H9 (cell line): ENCODE results near the gene CNNM2. TPM values are rescaled to one million over a fixed set of nuclear protein-coding genes. Genes with fewer than 3 reads are reported as not detected.

Source experiments
- DNase-seq: peaks from one replicate; pipeline ENCODE4 v3.0.0-alpha.2; 2017
- H2AFZ ChIP-seq: one replicate; pipeline ENCODE4 v1.6.1; 2013; ENCODE audit warnings: mild to moderate bottlenecking, low read length, control low read depth, moderate library complexity
- H2AK5ac ChIP-seq: 2 replicates; pipeline ENCODE4 v1.6.1; 2013; ENCODE audit warnings: low read length, control low read depth, mixed read lengths; ENCODE audit not compliant: insufficient read length
- H2BK120ac ChIP-seq: one replicate; pipeline ENCODE4 v1.6.1; 2013; ENCODE audit warnings: low read depth, mild to moderate bottlenecking, low read length, control low read depth, inconsistent platforms; ENCODE audit not compliant: poor library complexity, severe bottlenecking
- H2BK12ac ChIP-seq: 2 replicates; pipeline ENCODE4 v1.6.1; 2013; ENCODE audit warnings: low read length, control low read depth, mixed read lengths, low read depth; ENCODE audit not compliant: insufficient read length
- H2BK15ac ChIP-seq: 2 replicates; pipeline ENCODE4 v1.6.1; 2013; ENCODE audit warnings: low read depth, low read length, control low read depth
- H2BK20ac ChIP-seq: one replicate; pipeline ENCODE4 v1.6.1; 2013; ENCODE audit warnings: low read depth, mild to moderate bottlenecking, low read length, control low read depth, inconsistent platforms; ENCODE audit not compliant: poor library complexity, severe bottlenecking
- H2BK5ac ChIP-seq: 2 replicates; pipeline ENCODE4 v1.6.1; 2013; ENCODE audit warnings: low read length, control low read depth, mixed read lengths; ENCODE audit not compliant: insufficient read length
- H3K14ac ChIP-seq: 2 replicates; pipeline ENCODE4 v1.6.1; 2013; ENCODE audit warnings: low read length, control low read depth; ENCODE audit not compliant: insufficient read depth
- H3K18ac ChIP-seq: 2 replicates; pipeline ENCODE4 v1.6.1; 2013; ENCODE audit warnings: low read depth, mild to moderate bottlenecking, mixed read lengths, low read length, control low read depth; ENCODE audit not compliant: insufficient read length
- H3K23ac ChIP-seq: 2 replicates; pipeline ENCODE4 v1.6.1; 2013; ENCODE audit warnings: low read length, control low read depth, mixed read lengths, low read depth; ENCODE audit not compliant: insufficient read length
- H3K23me2 ChIP-seq: 2 replicates; pipeline ENCODE4 v1.6.1; 2013; ENCODE audit warnings: low read depth, mild to moderate bottlenecking, mixed read lengths, low read length, control low read depth; ENCODE audit not compliant: insufficient read length, poor library complexity, severe bottlenecking
- H3K27ac ChIP-seq: 2 replicates; pipeline ENCODE4 v1.5.1; 2013; ENCODE audit warnings: low read length, control low read depth, mixed read lengths, low read depth; ENCODE audit not compliant: insufficient read length
- H3K27me3 ChIP-seq: 2 replicates; pipeline ENCODE4 v1.6.1; 2013; ENCODE audit warnings: low read length, control low read depth, inconsistent platforms; ENCODE audit not compliant: insufficient read depth
- H3K4ac ChIP-seq: 2 replicates; pipeline ENCODE4 v1.6.1; 2013; ENCODE audit warnings: low read depth, mild to moderate bottlenecking, control low read depth, inconsistent platforms, low read length, moderate library complexity
- H3K4me1 ChIP-seq: 2 replicates; pipeline ENCODE4 v1.6.1; 2013; ENCODE audit warnings: low read length, control low read depth, inconsistent platforms; ENCODE audit not compliant: insufficient read depth
- H3K4me2 ChIP-seq: 2 replicates; pipeline ENCODE4 v1.6.1; 2013; ENCODE audit warnings: low read length, control low read depth, mixed read lengths; ENCODE audit not compliant: insufficient read length, insufficient read depth
- H3K56ac ChIP-seq: 2 replicates; pipeline ENCODE4 v1.6.1; 2013; ENCODE audit warnings: low read depth, mild to moderate bottlenecking, mixed read lengths, low read length, control low read depth; ENCODE audit not compliant: insufficient read length
- H3K79me1 ChIP-seq: 2 replicates; pipeline ENCODE4 v1.6.1; 2013; ENCODE audit warnings: low read depth, mild to moderate bottlenecking, moderate library complexity, low read length, control low read depth, inconsistent platforms; ENCODE audit not compliant: insufficient read depth, poor library complexity, severe bottlenecking
- H3K79me2 ChIP-seq: 2 replicates; pipeline ENCODE4 v1.6.1; 2013; ENCODE audit warnings: low read length, control low read depth, inconsistent platforms; ENCODE audit not compliant: insufficient read depth
- H3K9ac ChIP-seq: 2 replicates; pipeline ENCODE4 v1.6.1; 2013; ENCODE audit warnings: low read length, control low read depth, mixed read lengths; ENCODE audit not compliant: insufficient read length; ENCODE audit errors: extremely low read depth
- H3K9me3 ChIP-seq: one replicate; pipeline ENCODE4 v1.6.1; 2013; ENCODE audit warnings: low read depth, low read length, inconsistent platforms; ENCODE audit not compliant: control insufficient read depth
- H3T11ph ChIP-seq: one replicate; pipeline ENCODE4 v1.6.1; 2013; ENCODE audit warnings: mild to moderate bottlenecking, low read length, control low read depth, inconsistent platforms
- H4K20me1 ChIP-seq: one replicate; pipeline ENCODE4 v1.6.1; 2013; ENCODE audit not compliant: control insufficient read depth, insufficient read length, insufficient read depth
- H4K5ac ChIP-seq: 2 replicates; pipeline ENCODE4 v1.6.1; 2013; ENCODE audit warnings: low read depth, mild to moderate bottlenecking, mixed read lengths, low read length, control low read depth; ENCODE audit not compliant: insufficient read length
- H4K8ac ChIP-seq: replicated peaks from 2 replicates; pipeline ENCODE4 v1.6.1; 2013; ENCODE audit warnings: low read length, control low read depth, mixed read lengths, low read depth; ENCODE audit not compliant: insufficient read length
- H4K91ac ChIP-seq: 2 replicates; pipeline ENCODE4 v1.6.1; 2013; ENCODE audit warnings: low read depth, mild to moderate bottlenecking, moderate library complexity, mixed read lengths, low read length, control low read depth; ENCODE audit not compliant: insufficient read length
- H3K27ac Mint-ChIP-seq, 3 experiments: 2 replicates in 2 of 3; 3 replicates in 1 of 3; pipeline ENCODE4 v1.8.0; 2020 to 2021; ENCODE audit warnings: mixed read lengths in 3 of 3, mild to moderate bottlenecking in 1 of 3, moderate library complexity in 1 of 3
- H3K27me3 Mint-ChIP-seq: 2 replicates; pipeline ENCODE4 v1.8.0; 2021; ENCODE audit warnings: low read depth, mild to moderate bottlenecking, moderate library complexity, mixed read lengths
- H3K36me3 Mint-ChIP-seq, 3 experiments: 2 replicates in 2 of 3; 3 replicates in 1 of 3; pipeline ENCODE4 v1.8.0; 2020 to 2021; ENCODE audit warnings: low read depth in 3 of 3, mixed read lengths in 3 of 3; ENCODE audit not compliant: insufficient read depth in 1 of 3
- H3K4me1 Mint-ChIP-seq, 2 experiments: 2 replicates each; pipeline ENCODE4 v1.8.0; 2020; ENCODE audit warnings: mixed read lengths in 2 of 2
- H3K4me3 Mint-ChIP-seq, 2 experiments: 2 replicates in 1 of 2; 3 replicates in 1 of 2; pipeline ENCODE4 v1.8.0; 2020 to 2021; ENCODE audit warnings: mild to moderate bottlenecking in 2 of 2, mixed read lengths in 2 of 2, moderate library complexity in 1 of 2
- H3K9me3 Mint-ChIP-seq, 2 experiments: 2 replicates in 1 of 2; 3 replicates in 1 of 2; pipeline ENCODE4 v1.8.0; 2020; ENCODE audit warnings: mild to moderate bottlenecking in 2 of 2, mixed read lengths in 2 of 2, moderate library complexity in 1 of 2
- CTCF ChIP-seq: fragments of 200-600 bp; sonication (generic); conservative IDR thresholded peaks from 3 replicates; pipeline ENCODE4 v1.8.0; 2021; ENCODE audit warnings: antibody characterized with exemption, mild to moderate bottlenecking
- WGBS: extraction: QIAGEN DNeasy Blood & Tissue Kit; methylation state at CpG from one replicate; pipeline ENCODE4 v1.1.7; 2013; ENCODE audit warnings: missing lambda C conversion rate, low lambda C conversion rate, mixed read lengths; ENCODE audit not compliant: insufficient read length; ENCODE audit errors: extremely low coverage; 5-methylcytosine and 5-hydroxymethylcytosine counted together
- total RNA-seq: library from RNA; stranded (reverse); gene quantifications from 2 replicates; pipeline ENCODE4 v1.2.1, GENCODE V29; 2021

Gene CNNM2
- total RNA-seq, 1 experiment from 2014 or later, result 17.5 TPM

GRCh38 chr10:103055105-103055504, 137.0 kb downstream of the CNNM2 start:
- H4K91ac ChIP-seq, result no peak overlapping the region
- no peak overlapping the region for H2BK15ac ChIP-seq
- no peak overlapping the region for H3K4me2 ChIP-seq

More at GRCh38 chr10:103055105-103055504, 137.0 kb downstream of the CNNM2 start:
- H4K8ac ChIP-seq, result no peak overlapping the region
- WGBS, result no CpG with 5 or more reads among the region's 4 CpGs
- H3K23me2 ChIP-seq, result no peaks in the 10 kb centered on the region
- no peak overlapping the region for H4K5ac ChIP-seq
- no peak overlapping the region for H3K56ac ChIP-seq
- H3K4me1 ChIP-seq, result no peaks in the 10 kb centered on the region
- H2BK5ac ChIP-seq, result no peak overlapping the region
- DNase-seq, result no peak
- H3K4me1 Mint-ChIP-seq, result peaks cover 8% of the 10 kb centered on the region in 2 experiments
- H2BK120ac ChIP-seq, result no peak overlapping the region
- no peak overlapping the region for H2BK12ac ChIP-seq
- no peaks in the 10 kb centered on the region for H4K20me1 ChIP-seq
- no peak overlapping the region for H3K27ac Mint-ChIP-seq
- H3K27ac ChIP-seq, result no peak overlapping the region
- no peak overlapping the region for H3K14ac ChIP-seq
- H3K79me2 ChIP-seq, result no peaks in the 10 kb centered on the region
- H3K27me3 ChIP-seq, result no peaks in the 10 kb centered on the region
- H3K23ac ChIP-seq, result no peak overlapping the region
- no peak overlapping the region for H2BK20ac ChIP-seq
- H3K4me3 Mint-ChIP-seq, result no peak overlapping the region
- no peak overlapping the region for H3K18ac ChIP-seq
- H3K9me3 ChIP-seq, result no peaks in the 10 kb centered on the region
- no peaks in the 10 kb centered on the region for H3K79me1 ChIP-seq
- H3K27me3 Mint-ChIP-seq, result no peaks in the 10 kb centered on the region
- no peak overlapping the region for H2AK5ac ChIP-seq
- H2AFZ ChIP-seq, result no peak overlapping the region
- H3K9ac ChIP-seq, result no peak overlapping the region
- no peak for TF ChIP-seq CTCF
- H3T11ph ChIP-seq, result no peak overlapping the region
- H3K9me3 Mint-ChIP-seq, result no peaks in the 10 kb centered on the region
- no peak overlapping the region for H3K4ac ChIP-seq
- H3K36me3 Mint-ChIP-seq, result peaks cover 2 to 15% (median 3%) of the 10 kb centered on the region in 3 experiments; a peak in 3 of 7 replicates
